KMS-11 (cell line): ENCODE data around the gene KCNK13.

Experiments used
- H2AFZ ChIP-seq: fragments of 200-600 bp; sonication (generic); 2 replicates; pipeline ENCODE4 v1.6.1; 2016; ENCODE audit warnings: antibody characterized with exemption, mixed run types, low read depth
- H3K27ac ChIP-seq: fragments of 200-600 bp; sonication (generic); 2 replicates; pipeline ENCODE4 v1.6.1; 2016; ENCODE audit warnings: mild to moderate bottlenecking, mixed run types
- H3K27me3 ChIP-seq: fragments of 200-600 bp; sonication (generic); 2 replicates; pipeline ENCODE4 v1.6.1; 2017; ENCODE audit warnings: mild to moderate bottlenecking, low read depth, mixed run types, moderate library complexity; ENCODE audit not compliant: insufficient read depth
- H3K36me3 ChIP-seq: fragments of 200-600 bp; sonication (generic); 2 replicates; pipeline ENCODE4 v1.6.1; 2017; ENCODE audit warnings: mild to moderate bottlenecking, mixed run types; ENCODE audit not compliant: insufficient read depth
- H3K4me1 ChIP-seq: fragments of 200-600 bp; sonication (generic); 2 replicates; pipeline ENCODE4 v1.6.1; 2016; ENCODE audit warnings: mild to moderate bottlenecking, low read depth, mixed run types; ENCODE audit not compliant: poor library complexity, severe bottlenecking
- H3K4me2 ChIP-seq: fragments of 200-600 bp; sonication (generic); 2 replicates; pipeline ENCODE4 v1.7.0; 2016; ENCODE audit warnings: mild to moderate bottlenecking, mixed run types
- H3K4me3 ChIP-seq: fragments of 200-600 bp; sonication (generic); IDR thresholded peaks from 2 replicates; pipeline ENCODE4 v1.6.1; 2017; ENCODE audit warnings: low read depth, low read length, mixed read lengths; ENCODE audit not compliant: insufficient read depth
- H3K79me2 ChIP-seq: fragments of 200-600 bp; sonication (generic); 2 replicates; pipeline ENCODE4 v1.6.1; 2016; ENCODE audit warnings: low read depth, mixed run types; ENCODE audit not compliant: insufficient read depth
- H3K9ac ChIP-seq: fragments of 200-600 bp; sonication (generic); 2 replicates; pipeline ENCODE4 v1.6.1; 2016; ENCODE audit warnings: mild to moderate bottlenecking, mixed run types
- H4K20me1 ChIP-seq: fragments of 200-600 bp; sonication (generic); 2 replicates; pipeline ENCODE4 v1.6.1; 2016; ENCODE audit warnings: mild to moderate bottlenecking, mixed run types; ENCODE audit not compliant: insufficient read depth
- TF ChIP-seq, protein P1 (sequence below): fragments of 200-600 bp; sonication (generic); conservative IDR thresholded peaks from 2 replicates; pipeline ENCODE4 v1.6.1; 2017; ENCODE audit warnings: low read depth, mild to moderate bottlenecking, antibody characterized with exemption, low read length, moderate library complexity, mixed read lengths

Gene KCNK13

DNA sequence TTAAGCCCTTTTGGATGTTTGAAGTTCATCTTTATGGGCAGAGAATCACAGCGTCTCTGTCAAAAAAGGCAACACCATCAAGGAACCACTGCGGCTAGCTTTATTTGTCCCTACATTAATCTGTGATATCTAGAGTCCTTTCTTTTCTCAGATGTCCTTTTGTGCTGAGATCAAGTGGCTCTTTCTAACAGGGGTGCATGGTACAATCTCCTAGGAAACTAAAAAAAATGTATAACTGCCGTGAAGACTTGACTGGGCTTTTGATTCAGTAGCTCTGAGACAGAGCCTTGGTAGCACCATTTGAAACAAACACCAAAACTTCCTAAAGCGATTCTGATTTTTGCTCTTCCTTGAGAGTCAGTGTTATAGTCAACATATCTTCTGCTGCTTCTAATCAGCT lies 33.3 kb downstream of the KCNK13 start:
- H3K27me3 ChIP-seq, result no peaks in the 10 kb centered on the region
- H3K4me3 ChIP-seq, result no peak overlapping the region
- H3K27ac ChIP-seq, result no peak overlapping the region
- H3K4me1 ChIP-seq, result no peaks in the 10 kb centered on the region
- no peaks in the 10 kb centered on the region for H3K36me3 ChIP-seq
- no peak overlapping the region for H3K4me2 ChIP-seq
- TF ChIP-seq, protein P1, sequence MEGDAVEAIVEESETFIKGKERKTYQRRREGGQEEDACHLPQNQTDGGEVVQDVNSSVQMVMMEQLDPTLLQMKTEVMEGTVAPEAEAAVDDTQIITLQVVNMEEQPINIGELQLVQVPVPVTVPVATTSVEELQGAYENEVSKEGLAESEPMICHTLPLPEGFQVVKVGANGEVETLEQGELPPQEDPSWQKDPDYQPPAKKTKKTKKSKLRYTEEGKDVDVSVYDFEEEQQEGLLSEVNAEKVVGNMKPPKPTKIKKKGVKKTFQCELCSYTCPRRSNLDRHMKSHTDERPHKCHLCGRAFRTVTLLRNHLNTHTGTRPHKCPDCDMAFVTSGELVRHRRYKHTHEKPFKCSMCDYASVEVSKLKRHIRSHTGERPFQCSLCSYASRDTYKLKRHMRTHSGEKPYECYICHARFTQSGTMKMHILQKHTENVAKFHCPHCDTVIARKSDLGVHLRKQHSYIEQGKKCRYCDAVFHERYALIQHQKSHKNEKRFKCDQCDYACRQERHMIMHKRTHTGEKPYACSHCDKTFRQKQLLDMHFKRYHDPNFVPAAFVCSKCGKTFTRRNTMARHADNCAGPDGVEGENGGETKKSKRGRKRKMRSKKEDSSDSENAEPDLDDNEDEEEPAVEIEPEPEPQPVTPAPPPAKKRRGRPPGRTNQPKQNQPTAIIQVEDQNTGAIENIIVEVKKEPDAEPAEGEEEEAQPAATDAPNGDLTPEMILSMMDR, result no peak
- H3K9ac ChIP-seq, result no peak overlapping the region
- H2AFZ ChIP-seq, result no peak overlapping the region
- no peaks in the 10 kb centered on the region for H4K20me1 ChIP-seq
- no peaks in the 10 kb centered on the region for H3K79me2 ChIP-seq

DNA sequence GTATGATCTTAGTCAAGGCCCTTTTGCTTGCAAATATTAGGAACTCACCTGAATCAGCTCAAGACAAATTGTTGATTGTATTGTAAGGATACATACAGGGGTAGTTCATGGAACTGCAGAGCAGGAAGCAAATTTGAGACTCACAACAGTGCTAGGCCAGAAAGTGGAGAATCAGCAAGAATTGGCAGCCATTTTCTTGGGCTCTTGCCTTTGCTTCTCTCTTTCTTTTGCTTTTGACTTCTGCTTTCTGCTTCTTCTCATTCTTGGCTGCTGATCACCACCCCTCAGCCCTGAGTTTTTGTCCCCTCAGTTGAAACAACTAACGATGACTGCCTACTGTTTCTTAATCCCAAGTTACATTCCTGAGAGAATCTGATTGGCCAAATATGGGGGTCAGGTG lies 34.8 kb downstream of the KCNK13 start:
- no peak overlapping the region for H3K9ac ChIP-seq
- no peak overlapping the region for H2AFZ ChIP-seq

DNA sequence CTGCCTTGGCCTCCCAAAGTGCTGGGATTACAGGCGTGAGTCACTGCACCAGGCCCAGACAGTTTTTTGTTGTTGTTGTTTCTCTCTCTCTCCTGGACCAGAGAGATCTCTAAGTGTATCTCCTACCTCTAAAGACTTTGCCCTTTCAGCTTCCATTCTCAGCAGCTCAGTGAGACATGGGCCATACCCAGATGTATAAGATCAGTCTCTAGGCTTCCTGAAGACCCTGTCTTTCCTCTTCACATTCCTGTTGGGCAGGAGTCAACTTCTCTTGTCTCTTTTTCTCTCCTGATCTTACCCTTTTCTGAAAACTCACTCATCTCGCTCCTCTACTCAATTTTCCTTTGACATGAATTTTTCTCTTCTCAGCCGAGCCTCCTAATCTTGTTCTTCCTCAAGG lies 42.0 kb downstream of the KCNK13 start:
- Histone ChIP-seq H3K27ac (no peak overlapping the region), H3K4me2 (no peak overlapping the region), H3K9ac (no peak overlapping the region), H3K27me3 (no peaks in the 10 kb centered on the region), H3K4me1 (no peaks in the 10 kb centered on the region), H3K4me3 (no peak overlapping the region), H3K36me3 (no peaks in the 10 kb centered on the region), H2AFZ (no peak overlapping the region), H4K20me1 (no peaks in the 10 kb centered on the region), H3K79me2 (no peaks in the 10 kb centered on the region)
- TF ChIP-seq, protein P1, result no peak

More for the DNA sequence above, 34.8 kb downstream of the KCNK13 start:
- Histone ChIP-seq H3K4me2 (no peak overlapping the region), H3K36me3 (no peaks in the 10 kb centered on the region), H3K4me1 (no peaks in the 10 kb centered on the region), H3K27ac (no peak overlapping the region), H3K27me3 (no peaks in the 10 kb centered on the region), H3K4me3 (no peak overlapping the region), H3K79me2 (no peaks in the 10 kb centered on the region), H4K20me1 (no peaks in the 10 kb centered on the region)
- TF ChIP-seq, protein P1, result no peak

DNA sequence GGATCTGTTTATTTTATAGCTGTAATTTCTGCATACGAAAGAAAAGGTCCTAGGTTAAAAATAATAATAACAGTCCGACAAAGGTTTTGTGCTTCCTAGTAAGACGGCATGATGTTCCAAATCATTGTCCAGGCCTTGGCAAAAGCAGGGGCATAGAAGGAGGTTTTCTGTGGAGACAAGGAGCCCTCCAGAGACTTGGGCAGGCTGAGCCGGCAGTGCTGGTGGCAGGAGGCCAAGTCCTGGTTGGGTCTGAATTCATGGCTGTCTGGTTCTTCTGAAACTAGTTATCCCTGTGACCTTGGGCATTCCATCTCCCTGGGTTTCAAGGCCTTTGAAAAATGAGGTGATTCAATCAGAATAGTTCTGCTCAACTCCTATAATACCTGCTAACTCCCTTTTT lies 44.0 kb downstream of the KCNK13 start:
- H4K20me1 ChIP-seq, result no peaks in the 10 kb centered on the region
- no peaks in the 10 kb centered on the region for H3K79me2 ChIP-seq
- H3K27ac ChIP-seq, result no peak overlapping the region
- H3K4me1 ChIP-seq, result no peaks in the 10 kb centered on the region
- no peak overlapping the region for H3K4me2 ChIP-seq
- no peak overlapping the region for H2AFZ ChIP-seq
- H3K27me3 ChIP-seq, result no peaks in the 10 kb centered on the region
- TF ChIP-seq, protein P1, result no peak
- no peak overlapping the region for H3K9ac ChIP-seq
- no peak overlapping the region for H3K4me3 ChIP-seq
- H3K36me3 ChIP-seq, result no peaks in the 10 kb centered on the region
